PC-3 (cell line): ENCODE results near the gene KRT15. TPM values are rescaled to one million over a fixed set of nuclear protein-coding genes. Genes with fewer than 3 reads are reported as not detected.
"Not testable (repeated sequence)": the region's sequence is repeated elsewhere in the genome, so short reads cannot be mapped to it uniquely, and the experiment has no call there.

ENCODE experiments used
- ATAC-seq: fragments of 200-7000 bp; cut with Tn5 transposase; 2 replicates; pipeline ENCODE4 v1.9.1; 2020; ENCODE audit warnings: mild to moderate bottlenecking, moderate library complexity
- BruUV-seq: library from RNA; stranded (reverse); fragments of 400-500 nt; replicated peaks from 2 replicates; lab custom pipeline; 2021; lab: Mats Ljungman, UMichigan
- CTCF ChIA-PET: fragments of 300-600 bp; sonication (Branson Sonifier 250); formaldehyde crosslinking; loops from one replicate; lab custom pipeline; 2022; ENCODE audit warnings: antibody characterized with exemption; lab: Charles Lee
- POLR2A ChIA-PET: fragments of 300-600 bp; sonication (Branson Sonifier 250); formaldehyde crosslinking; loops from one replicate; lab custom pipeline; 2022; ENCODE audit warnings: antibody characterized with exemption; ENCODE audit not compliant: unreplicated experiment; lab: Charles Lee
- DNase-seq: peaks from one replicate; pipeline ENCODE4 v3.0.0-alpha.2; 2015
- H2AFZ ChIP-seq: fragments of 300-600 bp; sonication (generic); 2 replicates; pipeline ENCODE4 v1.6.0; 2016; ENCODE audit warnings: antibody characterized with exemption, low read length
- H3F3A ChIP-seq: fragments of 300-600 bp; sonication (generic); one replicate; pipeline ENCODE4 v1.6.0; 2017; ENCODE audit warnings: antibody characterized with exemption, low read length, control low read depth, mild to moderate bottlenecking; ENCODE audit not compliant: unreplicated experiment
- H3K27ac ChIP-seq: fragments of 300-600 bp; sonication (generic); 2 replicates; pipeline ENCODE4 v1.5.1; 2016; ENCODE audit warnings: mild to moderate bottlenecking, low read length
- H3K27me3 ChIP-seq: fragments of 300-600 bp; sonication (generic); 2 replicates; pipeline ENCODE4 v1.6.1; 2016; ENCODE audit warnings: low read length, mixed read lengths
- H3K36me3 ChIP-seq: fragments of 300-600 bp; sonication (generic); 2 replicates; pipeline ENCODE4 v1.6.1; 2016; ENCODE audit warnings: low read depth, mixed run types, low read length, mixed read lengths
- H3K4me1 ChIP-seq: fragments of 300-600 bp; sonication (generic); 2 replicates; pipeline ENCODE4 v1.5.1; 2016; ENCODE audit warnings: low read length; ENCODE audit not compliant: insufficient read depth
- H3K4me2 ChIP-seq: fragments of 300-600 bp; sonication (generic); 2 replicates; pipeline ENCODE4 v1.6.0; 2016; ENCODE audit warnings: low read length
- H3K4me3 ChIP-seq: fragments of 300-600 bp; sonication (generic); 2 replicates; pipeline ENCODE4 v1.5.1; 2016; ENCODE audit warnings: mild to moderate bottlenecking, low read length, mixed read lengths
- H3K79me2 ChIP-seq: fragments of 300-600 bp; sonication (generic); 2 replicates; pipeline ENCODE4 v1.6.1; 2017; ENCODE audit warnings: low read length, mixed read lengths
- H3K9ac ChIP-seq: fragments of 300-600 bp; sonication (generic); 2 replicates; pipeline ENCODE4 v1.6.0; 2016; ENCODE audit warnings: mild to moderate bottlenecking, low read length
- H3K9me2 ChIP-seq: fragments of 300-600 bp; sonication (generic); replicated peaks from 2 replicates; pipeline ENCODE4 v1.6.1; 2016; ENCODE audit warnings: mixed run types, low read length, mixed read lengths
- H3K9me3 ChIP-seq: fragments of 300-600 bp; sonication (generic); 2 replicates; pipeline ENCODE4 v1.6.1; 2016; ENCODE audit warnings: low read length, mixed read lengths
- H4K20me1 ChIP-seq: fragments of 300-600 bp; sonication (generic); 2 replicates; pipeline ENCODE4 v1.6.1; 2016; ENCODE audit warnings: low read length, mixed read lengths
- CTCF ChIP-seq: fragments of 300-600 bp; sonication (generic); conservative IDR thresholded peaks from 2 replicates; pipeline ENCODE4 v1.5.1; 2017; ENCODE audit warnings: antibody characterized with exemption, low read depth, mild to moderate bottlenecking, low read length
- EZH2 ChIP-seq: fragments of 300-600 bp; sonication (generic); IDR thresholded peaks from one replicate; pipeline ENCODE4 v1.6.1; 2017; ENCODE audit warnings: antibody characterized with exemption, mild to moderate bottlenecking, low read length; ENCODE audit not compliant: unreplicated experiment
- EZH2phosphoT487 ChIP-seq: fragments of 300-600 bp; sonication (generic); IDR thresholded peaks from 2 replicates; pipeline ENCODE4 v1.6.1; 2018; ENCODE audit warnings: mild to moderate bottlenecking, antibody characterized with exemption, low read length, borderline replicate concordance
- intact Hi-C: fragments of 100-400 bp; cut with micrococcal nuclease; formaldehyde crosslinking; loops from 2 replicates; pipeline ENCODE4 v1.9.0; 2023
- total RNA-seq: library from RNA; depleted of rRNA; stranded (reverse); fragments of >200 nt; gene quantifications from 2 replicates; pipeline ENCODE4 v1.2.3, GENCODE V29; 2014

The KRT15 gene
- total RNA-seq, 1 experiment from 2014 or later: 121 TPM

- CTCF ChIA-PET: no interaction called here
- Histone ChIP-seq H3K79me2 (0 out of 2 replicates have a peak, but pooled peaks cover 5% of the 10 kb centered on the region), H3K9me2 (no peaks in the 10 kb centered on the region), H3K4me3 (no peak overlapping the region), H4K20me1 (no peaks in the 10 kb centered on the region), H3K9me3 (no peaks in the 10 kb centered on the region), H3F3A (no peaks in the 10 kb centered on the region), H3K9ac (no peak overlapping the region), H3K4me2 (no peak overlapping the region), H3K36me3 (no peaks in the 10 kb centered on the region), H3K27ac (peak overlapping the region; percentile 18; the same call in 1 of the 2 replicates), H2AFZ (no peak overlapping the region), H3K4me1 (peaks cover 60% of the 10 kb centered on the region), H3K27me3 (no peaks in the 10 kb centered on the region)
- DNase-seq: no peak
- intact Hi-C loops: loop anchor here (10.0 kb wide), 1 partner anchor 740 kb away; no protein-coding TSS in a partner anchor
- no peak for TF ChIP-seq EZH2
- TF ChIP-seq EZH2phosphoT487: no peak
- TF ChIP-seq CTCF: no peak
- BruUV-seq: no TSS peak
- POLR2A ChIA-PET: no interaction called here
- no peak for ATAC-seq
These were observed 25.8 kb upstream of the KRT15 start for GRCh38 chr17:41544491-41544892.

- H3K36me3 ChIP-seq, H2AFZ ChIP-seq, H3K9me2 ChIP-seq, ATAC-seq, H3F3A ChIP-seq, H3K27ac ChIP-seq, H3K9ac ChIP-seq, DNase-seq, H3K4me2 ChIP-seq, H3K79me2 ChIP-seq, H4K20me1 ChIP-seq, H3K9me3 ChIP-seq, H3K4me3 ChIP-seq, BruUV-seq, H3K27me3 ChIP-seq: not testable (repeated sequence)
- ChIA-PET POLR2A (interaction anchor here (0.6 kb wide), 1 partner anchor 652 kb away, joined by 5 read pairs; no protein-coding TSS in a partner anchor), CTCF (interaction anchor here (0.6 kb wide), 1 partner anchor 22 kb away, joined by 6 read pairs; no protein-coding TSS in a partner anchor)
- H3K4me1 ChIP-seq: peaks cover 62% of the 10 kb centered on the region
- intact Hi-C loops: loop anchor here (10.0 kb wide), 1 partner anchor 738 kb away; no protein-coding TSS in a partner anchor
These were observed 24.1 kb upstream of the KRT15 start for GRCh38 chr17:41542786-41543185.

- DNase-seq: no peak
- Histone ChIP-seq H3K27ac (no peak overlapping the region), H3K9me2 (no peaks in the 10 kb centered on the region), H3K4me2 (no peak overlapping the region), H3K4me1 (peaks cover 62% of the 10 kb centered on the region), H3K9ac (no peak overlapping the region), H3K4me3 (no peak overlapping the region), H3F3A (no peaks in the 10 kb centered on the region), H2AFZ (no peak overlapping the region), H3K36me3 (no peaks in the 10 kb centered on the region), H3K9me3 (no peaks in the 10 kb centered on the region), H4K20me1 (no peaks in the 10 kb centered on the region), H3K27me3 (no peaks in the 10 kb centered on the region), H3K79me2 (0 out of 2 replicates have a peak, but pooled peaks cover 5% of the 10 kb centered on the region)
- no TSS peak for BruUV-seq
- ChIA-PET POLR2A (interaction anchor here (0.6 kb wide), 1 partner anchor 652 kb away, joined by 5 read pairs; no protein-coding TSS in a partner anchor), CTCF (interaction anchor here (0.6 kb wide), 1 partner anchor 21 kb away, joined by 6 read pairs; no protein-coding TSS in a partner anchor)
- TF ChIP-seq EZH2phosphoT487: no peak
- no peak for TF ChIP-seq EZH2
- no peak for TF ChIP-seq CTCF
- no peak for ATAC-seq
- intact Hi-C loops: loop anchor here (10.0 kb wide), 1 partner anchor 738 kb away; no protein-coding TSS in a partner anchor
These were observed 23.7 kb upstream of the KRT15 start for GRCh38 chr17:41542357-41542756.
